DMS 273 (cell line): Measurements from ENCODE around the gene NEMP1.
"Not testable (repeated sequence)": the region's sequence is repeated elsewhere in the genome, so short reads cannot be mapped to it uniquely, and the experiment has no call there.

Experiments used
- DNase-seq: peaks from one replicate; lab custom pipeline; 2025; ENCODE audit not compliant: unreplicated experiment; lab: John Stamatoyannopoulos, UW

Gene NEMP1

DNA sequence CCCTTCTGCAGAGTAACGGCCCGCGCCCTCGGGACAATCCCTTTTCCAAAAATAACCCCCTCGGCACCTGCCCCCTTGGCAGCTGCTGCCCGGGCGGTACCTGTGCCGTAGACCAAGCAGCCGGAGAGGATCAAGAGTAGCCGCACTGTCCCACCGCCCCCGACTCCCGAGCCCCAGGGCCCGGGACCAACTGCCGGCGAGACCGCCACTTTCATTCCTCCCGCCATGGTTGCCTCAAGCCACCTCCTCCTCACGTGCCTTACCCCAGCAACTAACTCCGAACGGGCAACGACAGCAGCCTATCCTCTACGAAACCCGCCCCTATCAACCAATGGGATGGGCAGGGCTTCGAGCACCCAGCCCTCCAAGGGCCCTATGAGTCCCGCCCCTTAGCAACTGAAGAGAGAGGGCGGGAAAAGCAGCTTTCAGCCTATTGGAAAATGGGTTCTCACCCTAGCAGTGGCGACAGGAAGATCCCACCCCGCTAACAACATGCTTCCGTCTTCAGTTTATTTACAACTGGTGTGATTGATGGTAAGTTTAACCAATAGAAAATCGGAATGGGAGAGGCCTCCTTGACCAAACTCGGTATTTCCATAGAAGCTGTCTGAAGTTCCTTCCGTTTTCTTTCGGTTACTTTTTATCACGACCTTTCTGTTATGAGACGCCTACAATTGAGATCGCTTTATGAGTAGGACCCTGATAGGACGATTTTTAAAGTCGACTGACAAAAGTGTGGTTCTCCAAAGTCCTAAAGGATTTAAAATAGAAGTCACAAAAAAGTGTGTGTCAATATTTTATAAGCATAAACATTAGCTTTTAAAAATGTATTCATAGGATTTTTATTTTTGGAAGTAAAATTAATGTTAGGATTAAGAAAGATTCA lies at the start of gene NEMP1:
NEMP1 (minus strand) TSS at position 273 of the 886 bp plus-strand sequence; CDS start at position 227, 46 bp downstream.
- peak; percentile 99 for DNase-seq

DNA sequence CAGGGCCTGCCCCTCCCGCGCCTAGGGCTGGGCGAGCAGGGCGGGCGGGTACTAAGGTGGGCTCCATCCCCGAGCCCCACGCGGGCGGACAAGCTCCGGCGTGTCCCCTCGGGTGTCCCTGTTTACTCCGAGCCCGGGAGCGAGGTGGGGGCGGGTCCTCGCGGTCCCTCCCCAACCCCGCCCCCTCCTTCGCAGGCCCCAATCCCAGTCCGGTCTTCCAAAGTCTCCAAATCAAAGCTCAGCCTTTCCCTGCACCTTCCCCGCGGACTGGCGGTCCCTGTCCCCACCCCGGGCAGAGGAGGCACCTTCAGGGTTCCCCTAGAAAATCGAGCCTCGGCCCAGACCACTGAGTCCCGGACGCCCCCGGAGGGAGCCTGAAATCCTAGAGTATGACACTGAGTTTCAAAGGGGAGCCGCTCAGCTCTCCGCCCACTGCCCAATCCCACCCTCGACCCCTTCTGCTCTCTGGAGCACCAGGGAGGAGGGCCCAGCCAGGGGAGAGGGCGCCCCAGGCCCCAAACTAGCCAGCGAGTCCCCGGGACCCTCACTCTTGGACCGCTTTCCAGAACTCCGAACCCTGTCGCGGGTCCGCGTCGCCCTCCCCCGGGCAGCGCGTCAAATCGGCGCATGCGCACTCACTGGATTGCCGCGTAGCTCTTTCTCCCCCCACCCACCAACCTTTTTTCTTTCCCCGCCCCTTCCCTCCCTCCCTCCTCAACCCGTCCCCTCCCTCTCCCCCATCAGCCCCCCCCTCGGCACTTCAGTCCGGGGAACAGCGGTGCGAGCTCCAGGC lies 49.3 kb upstream of the NEMP1 start, which contains the start of gene LRP1:
LRP1 (plus strand) TSS at position 758 of the 793 bp plus-strand sequence. CDS start 482 bp downstream, outside the sequence.
- DNase-seq: peak; percentile 84

DNA sequence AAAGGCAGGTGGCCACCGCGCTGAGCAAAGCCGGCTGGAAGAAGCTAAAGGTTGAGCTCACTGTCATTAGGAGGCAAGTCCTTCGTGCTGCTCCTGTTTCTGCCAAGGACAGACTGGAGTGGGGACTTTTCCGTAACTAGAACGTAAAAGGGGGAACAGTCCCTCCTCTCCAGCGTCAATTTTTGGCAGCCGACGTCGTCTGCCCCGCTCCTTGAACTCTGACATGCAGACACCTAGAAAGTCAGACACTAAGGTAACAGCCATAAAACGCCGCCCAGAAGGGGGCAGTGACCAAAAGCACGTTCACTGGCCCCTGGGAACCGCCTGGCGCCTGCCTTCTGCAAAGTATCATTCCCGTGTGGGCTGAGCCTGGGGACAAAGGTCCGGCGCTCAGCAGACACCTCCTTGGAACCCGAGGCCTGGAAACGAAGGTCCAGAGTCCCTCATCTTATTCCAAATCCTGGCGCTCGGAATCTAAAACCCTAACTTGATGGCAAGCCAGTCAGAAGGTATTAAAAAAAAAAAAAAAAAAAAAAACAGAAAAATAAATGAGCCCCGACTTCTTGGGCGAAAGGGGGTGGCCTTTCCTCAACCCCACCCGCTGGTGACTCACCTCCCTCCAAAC lies 48.6 kb upstream of the NEMP1 start:
- DNase-seq: peak; percentile 54

DNA sequence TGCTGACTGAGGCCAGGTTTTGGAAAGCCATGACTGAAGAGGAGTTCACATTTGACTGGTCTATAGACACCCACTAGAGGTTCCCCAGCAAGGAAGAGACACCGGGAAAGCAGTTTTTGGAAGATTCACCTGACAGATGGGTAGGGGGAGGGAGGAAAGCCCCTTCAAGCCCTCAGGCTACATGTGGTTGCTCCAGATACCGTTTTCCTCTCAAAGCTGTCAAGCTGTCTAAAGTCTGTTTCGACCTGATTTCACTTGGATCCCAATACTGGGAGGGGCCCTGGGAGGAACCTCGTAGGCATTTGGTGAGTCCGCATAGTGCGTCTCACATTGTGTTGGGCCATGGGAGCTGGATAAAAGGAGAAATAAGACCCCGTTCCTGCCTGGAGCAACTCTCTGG lies 48.0 kb upstream of the NEMP1 start:
- peak; percentile 52 for DNase-seq

DNA sequence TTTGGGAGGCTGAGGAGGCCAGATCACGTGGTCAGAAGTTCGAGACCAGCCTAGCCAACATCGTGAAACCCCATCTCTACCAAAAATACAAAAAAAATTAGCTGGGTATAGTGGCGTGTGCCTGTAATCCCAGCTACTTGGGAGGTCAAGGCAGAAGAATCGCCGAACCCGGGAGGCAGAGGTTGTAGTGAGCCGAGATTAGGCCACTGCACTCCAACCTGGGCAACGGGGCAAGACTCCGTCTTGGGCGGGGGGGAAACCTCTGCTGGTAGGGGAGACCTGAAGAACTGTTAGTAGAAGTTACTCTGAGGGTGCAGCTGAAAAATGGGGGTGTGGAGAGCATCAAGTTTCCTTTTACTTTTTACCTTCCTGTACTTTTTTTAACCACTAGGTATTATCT lies 47.5 kb upstream of the NEMP1 start:
- no peak for DNase-seq

GRCh38 chr12:57124261-57124877 lies 45.8 kb upstream of the NEMP1 start:
- peak; percentile 83 for DNase-seq

- DNase-seq: no peak
Measured at GRCh38 chr12:57123813-57124212, 45.2 kb upstream of the NEMP1 start.

GRCh38 chr12:57120718-57121117 lies 42.1 kb upstream of the NEMP1 start:
- not testable (repeated sequence) for DNase-seq

GRCh38 chr12:57119294-57120085 lies 40.9 kb upstream of the NEMP1 start:
- no peak for DNase-seq

- DNase-seq: no peak
Measured at GRCh38 chr12:57118711-57119271, 40.2 kb upstream of the NEMP1 start.

GRCh38 chr12:57116580-57117281 lies 38.1 kb upstream of the NEMP1 start:
- no peak for DNase-seq

GRCh38 chr12:57112492-57113294 lies 34.1 kb upstream of the NEMP1 start:
- no peak for DNase-seq

- peak; percentile 26 for DNase-seq
Measured at GRCh38 chr12:57111031-57111734, 32.6 kb upstream of the NEMP1 start, which contains the start of gene STAT6. TSS of gene STAT6 (minus strand) at chr12:57111362. CDS start at chr12:57108278, 3,084 bp downstream.

DNA sequence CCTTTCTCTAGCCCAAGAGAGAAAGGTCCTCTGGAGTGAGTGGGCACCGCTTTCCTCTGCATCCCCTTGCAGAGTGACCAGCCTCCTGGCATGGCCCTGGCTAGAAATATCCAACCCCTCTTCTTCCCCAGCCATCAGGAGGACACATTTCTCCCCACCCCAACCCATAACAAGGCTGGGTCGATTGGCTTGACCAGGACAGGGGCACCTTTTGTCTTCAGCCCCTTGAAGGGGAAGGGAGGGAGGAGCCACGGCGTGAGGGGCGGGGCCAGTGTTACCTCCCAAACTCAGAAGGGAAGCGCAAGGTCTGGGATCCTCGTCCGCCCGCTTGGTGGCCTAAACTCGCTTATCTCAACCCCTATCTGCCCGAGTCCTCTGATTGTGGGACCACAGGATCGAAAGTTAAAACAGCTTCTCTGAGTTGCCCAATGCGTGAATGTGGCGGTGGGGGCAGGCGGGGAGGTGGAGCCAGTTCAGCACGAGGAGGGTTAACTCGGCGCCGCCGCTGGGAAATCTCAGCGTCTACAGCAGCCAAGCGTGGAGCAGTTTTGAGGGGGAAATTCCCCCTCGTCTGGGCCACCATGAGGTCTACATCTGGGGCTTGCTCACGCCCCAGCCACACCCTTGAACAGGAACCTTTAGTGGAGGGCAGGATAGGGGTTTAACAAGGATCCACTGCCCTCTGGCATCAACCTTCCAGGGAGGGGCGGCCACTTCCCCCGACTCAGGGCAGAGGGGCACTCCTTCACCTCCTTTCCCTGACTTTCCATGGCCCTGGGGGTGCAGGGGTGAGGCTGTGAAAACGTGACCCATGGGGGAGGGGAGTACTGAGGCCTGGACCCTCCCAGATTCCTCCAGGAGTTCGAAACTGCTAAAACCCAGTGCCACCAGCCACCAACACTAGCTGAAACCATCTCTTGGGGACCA lies 31.8 kb upstream of the NEMP1 start:
- DNase-seq: no peak

DNA sequence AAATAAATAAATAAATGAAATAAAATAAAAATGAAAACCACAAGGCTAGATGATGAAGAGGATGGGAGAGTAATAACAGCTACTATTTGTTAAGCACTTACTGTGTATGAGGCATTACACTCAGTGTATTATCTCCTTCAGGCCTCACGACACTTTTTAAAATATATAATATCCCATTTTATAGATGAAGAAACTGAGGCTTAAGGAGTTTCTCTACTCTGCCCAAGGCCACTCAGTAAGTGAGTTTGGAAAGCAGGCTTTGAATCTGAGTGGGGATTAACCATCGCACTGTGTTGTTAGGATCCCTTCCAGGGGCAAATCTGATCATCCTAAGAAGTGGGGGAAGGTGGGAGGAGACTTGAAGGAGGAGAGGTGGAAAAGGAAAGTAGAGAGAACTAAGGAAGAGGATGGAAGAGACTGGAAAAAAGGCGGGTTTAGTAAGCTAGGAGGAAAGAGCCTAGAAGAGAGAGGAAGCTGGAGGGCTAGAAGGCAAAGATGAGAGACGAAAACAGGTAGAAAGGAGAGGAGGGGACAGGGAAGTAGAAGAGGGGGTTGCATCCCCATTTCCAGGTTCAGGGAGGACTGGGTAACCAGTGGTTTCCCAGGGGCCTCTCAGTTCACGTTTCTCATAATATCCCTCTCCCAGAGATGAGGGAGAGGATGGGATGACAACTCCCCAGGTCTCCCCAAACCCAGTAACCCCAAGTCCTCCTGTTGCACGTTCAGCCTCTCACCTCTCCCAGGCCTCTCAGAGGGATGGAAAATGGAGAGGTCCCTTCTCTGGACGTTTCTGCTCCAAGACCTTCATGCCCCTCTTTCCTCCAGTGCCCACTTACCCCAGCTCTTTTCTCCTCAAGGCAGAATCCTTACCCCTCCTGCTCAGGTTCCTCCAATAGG lies 30.9 kb upstream of the NEMP1 start:
- no peak for DNase-seq
